GM08714 (cell line): ENCODE results near the gene GPR139.

Experiments used
- H3K4me3 ChIP-seq: fragments of 200-500 bp; sonication (Bioruptor generic); 2 replicates; pipeline ENCODE4 v1.5.1; 2014; ENCODE audit warnings: mild to moderate bottlenecking, low read length, inconsistent platforms
- ZNF274 ChIP-seq: IDR thresholded peaks from 2 replicates; pipeline ENCODE4 v1.6.1; 2012; ENCODE audit warnings: mild to moderate bottlenecking, low read depth, low read length

Gene GPR139

GRCh38 chr16:20073203-20074098 lies at the start of gene GPR139:
Gene GPR139 (minus strand): TSS chr16:20073890. CDS start chr16:20073616, 274 bp downstream.
- no peak within 1 kb of the TSS for H3K4me3 ChIP-seq
- no peak for TF ChIP-seq ZNF274

DNA sequence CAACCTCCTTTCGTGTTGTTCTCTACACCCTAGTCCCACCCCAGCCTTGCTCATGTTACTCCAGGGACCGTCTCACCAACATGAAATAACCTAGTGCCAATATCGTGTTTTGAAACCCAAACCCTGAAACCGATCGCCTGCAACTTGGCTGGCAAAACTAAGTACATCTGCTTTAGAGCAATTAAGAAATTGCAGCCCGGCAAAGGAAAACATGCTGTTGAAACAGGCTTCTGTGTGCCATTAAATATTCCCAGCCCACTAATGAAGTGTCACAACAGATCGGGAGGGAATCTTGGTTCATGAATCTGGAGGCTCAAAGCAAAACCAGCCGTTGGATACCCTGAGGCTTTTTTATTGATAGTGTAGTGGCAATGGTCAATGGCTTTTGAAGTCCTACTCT lies 48.3 kb upstream of the GPR139 start:
- H3K4me3 ChIP-seq = no peak overlapping the region
- TF ChIP-seq ZNF274 = no peak

GRCh38 chr16:20114356-20114755 lies 40.7 kb upstream of the GPR139 start:
- TF ChIP-seq ZNF274 = no peak
- H3K4me3 ChIP-seq = no peak overlapping the region

DNA sequence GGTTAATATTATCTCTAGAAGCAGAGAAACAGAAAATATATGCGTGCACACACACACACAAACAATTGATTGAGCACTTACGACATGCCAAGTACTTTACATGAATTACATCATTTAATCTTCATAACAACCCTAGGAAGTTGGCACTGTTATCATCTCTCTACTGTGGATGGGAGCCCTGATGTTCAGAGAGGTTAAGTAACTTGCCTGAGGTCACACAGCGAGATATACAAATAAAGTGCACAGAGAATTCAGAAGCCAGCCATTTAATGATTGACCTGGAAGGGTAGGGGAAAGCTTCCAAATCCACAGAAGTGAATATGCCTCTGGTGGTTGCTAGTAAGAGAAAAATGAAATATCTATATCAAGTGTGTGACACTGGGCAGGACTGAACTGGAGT lies 37.5 kb upstream of the GPR139 start:
- no peak overlapping the region for H3K4me3 ChIP-seq
- TF ChIP-seq ZNF274 = no peak

DNA sequence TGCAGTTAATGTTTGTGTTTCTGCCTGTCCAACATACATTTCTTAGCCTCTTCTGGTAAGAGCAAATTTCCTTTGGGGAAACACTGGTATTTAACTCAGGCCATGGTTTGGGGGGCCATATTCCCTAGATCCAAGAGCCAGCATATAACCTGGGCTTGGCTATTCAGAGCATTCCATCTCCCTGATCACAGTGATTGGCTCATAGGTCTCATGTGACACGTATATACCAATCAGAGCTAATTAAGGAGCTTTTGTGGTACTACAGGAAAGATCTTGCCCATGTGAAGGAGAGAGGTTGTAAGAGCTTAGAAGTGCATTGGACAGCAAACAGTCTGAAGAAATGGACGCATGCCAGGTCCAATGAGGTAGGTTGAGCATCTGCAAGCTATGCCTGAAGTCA lies 33.4 kb upstream of the GPR139 start:
- TF ChIP-seq ZNF274 = no peak
- no peak overlapping the region for H3K4me3 ChIP-seq

GRCh38 chr16:20104563-20105183 lies 31.0 kb upstream of the GPR139 start:
- no peak for TF ChIP-seq ZNF274
- no peak overlapping the region for H3K4me3 ChIP-seq

GRCh38 chr16:20102521-20102920 lies 28.8 kb upstream of the GPR139 start:
- H3K4me3 ChIP-seq = no peak overlapping the region
- TF ChIP-seq ZNF274 = no peak

DNA sequence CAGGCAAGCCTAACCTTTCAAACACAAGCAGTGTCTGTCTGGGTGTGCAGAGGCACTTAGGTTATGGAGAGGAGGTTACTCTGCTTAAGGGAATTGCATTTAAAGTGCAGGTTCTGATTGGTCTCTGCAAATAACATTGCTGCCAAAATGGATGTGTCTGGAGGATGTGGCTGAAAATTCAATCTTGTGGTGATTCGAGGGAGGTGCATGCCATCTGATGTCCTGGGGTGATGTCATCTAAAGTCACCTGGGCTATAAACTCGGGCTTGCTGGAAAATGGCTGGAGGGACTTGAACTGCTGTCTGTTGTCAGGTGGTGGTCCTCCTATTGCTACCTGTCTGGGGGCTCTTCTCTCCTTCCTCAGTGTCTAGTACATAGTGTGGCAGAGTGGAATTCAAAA lies 28.3 kb upstream of the GPR139 start:
- no peak for TF ChIP-seq ZNF274
- no peak overlapping the region for H3K4me3 ChIP-seq

- TF ChIP-seq ZNF274 = no peak
- H3K4me3 ChIP-seq = no peak overlapping the region
These were observed 25.7 kb upstream of the GPR139 start for GRCh38 chr16:20099375-20099774.

DNA sequence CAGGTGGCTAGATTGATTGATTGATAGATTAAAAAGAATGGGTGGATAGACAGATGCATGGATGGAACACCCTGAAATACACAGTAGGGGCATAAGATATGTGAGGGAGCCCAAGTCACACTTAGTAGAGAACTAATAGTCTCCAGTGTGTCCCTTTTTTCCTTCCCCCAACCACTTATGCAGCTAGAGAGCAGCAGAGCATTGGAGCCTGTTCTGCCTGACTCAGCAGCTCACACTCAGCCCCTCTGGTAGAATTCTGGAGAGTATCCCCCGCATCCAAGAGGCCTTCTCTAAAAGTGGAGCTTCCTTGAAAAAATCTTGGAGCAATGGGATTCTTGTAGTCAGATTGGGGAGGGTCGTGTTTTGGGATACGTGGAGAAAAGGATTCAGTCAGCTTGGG lies 20.5 kb upstream of the GPR139 start:
- no peak for TF ChIP-seq ZNF274
- H3K4me3 ChIP-seq = no peak overlapping the region

GRCh38 chr16:20089246-20089965 lies 15.7 kb upstream of the GPR139 start:
- no peak for TF ChIP-seq ZNF274
- no peak overlapping the region for H3K4me3 ChIP-seq

DNA sequence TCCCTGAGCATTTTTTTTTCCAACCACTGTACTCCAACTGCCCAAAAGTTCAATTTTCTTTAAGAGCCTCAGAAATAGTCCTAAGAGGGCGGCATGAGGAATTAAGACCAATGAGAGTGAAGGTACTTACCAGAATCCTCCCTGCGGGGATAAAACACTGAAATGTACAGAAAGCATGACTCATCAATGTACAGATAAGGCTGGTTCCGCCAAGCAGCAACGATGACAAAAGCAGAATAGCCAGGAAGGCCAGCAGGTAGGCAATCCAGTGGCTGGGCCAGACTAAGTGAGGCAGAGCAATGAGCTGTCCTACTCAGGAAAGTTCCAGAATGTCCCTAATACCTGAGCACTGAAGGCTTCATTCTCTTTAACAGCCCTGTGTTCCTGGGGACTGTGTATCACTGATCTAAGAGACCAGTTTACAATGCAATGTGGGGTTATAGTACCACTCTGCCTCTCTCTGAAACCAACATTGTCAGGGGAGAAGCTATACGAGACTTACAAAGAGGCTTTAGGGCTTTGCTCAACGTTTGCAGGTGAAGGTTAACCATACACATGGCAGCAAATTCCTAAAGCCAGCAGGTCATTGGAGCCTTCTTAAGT lies 11.0 kb upstream of the GPR139 start:
- H3K4me3 ChIP-seq = no peak overlapping the region
- TF ChIP-seq ZNF274 = no peak

GRCh38 chr16:20079106-20079505 lies 5.4 kb upstream of the GPR139 start:
- H3K4me3 ChIP-seq = no peak overlapping the region
- TF ChIP-seq ZNF274 = no peak

GRCh38 chr16:20075243-20075642 lies 1.6 kb upstream of the GPR139 start:
- no peak for TF ChIP-seq ZNF274

More at GRCh38 chr16:20075243-20075642, 1.6 kb upstream of the GPR139 start:
- H3K4me3 ChIP-seq = no peak overlapping the region
